ENCODE results near the gene PLCH2. TPM values are rescaled to one million over a fixed set of nuclear protein-coding genes. Genes with fewer than 3 reads are reported as not detected.
"Not testable (repeated sequence)": the region's sequence is repeated elsewhere in the genome, so short reads cannot be mapped to it uniquely, and the experiment has no call there.

Gene PLCH2
- total RNA-seq, 3 donors from 2014 or later: 0.58 to 1.3 (median 0.81) TPM

DNA sequence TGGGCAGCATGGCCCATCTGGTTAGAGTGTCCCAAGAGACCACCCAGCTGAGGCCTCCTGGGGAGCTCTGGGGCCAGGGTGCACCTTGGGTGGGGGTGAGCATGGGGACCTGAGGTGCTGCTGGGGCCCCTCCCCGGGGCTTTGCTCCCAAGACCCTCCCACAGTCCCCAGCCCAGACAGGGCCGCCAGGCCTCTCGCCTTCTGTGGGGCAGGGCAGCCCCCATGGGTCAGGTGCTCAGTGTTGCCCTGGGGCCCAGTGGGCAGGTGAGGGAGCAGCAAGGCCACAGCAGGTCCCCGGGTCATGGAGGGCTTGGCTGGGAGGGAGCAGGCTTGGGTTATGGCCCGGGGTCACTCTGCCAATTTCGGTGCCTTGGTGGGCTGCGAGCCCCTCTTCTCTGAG, 39.2 kb upstream of the PLCH2 start:
- DNase-seq: no peak

DNA sequence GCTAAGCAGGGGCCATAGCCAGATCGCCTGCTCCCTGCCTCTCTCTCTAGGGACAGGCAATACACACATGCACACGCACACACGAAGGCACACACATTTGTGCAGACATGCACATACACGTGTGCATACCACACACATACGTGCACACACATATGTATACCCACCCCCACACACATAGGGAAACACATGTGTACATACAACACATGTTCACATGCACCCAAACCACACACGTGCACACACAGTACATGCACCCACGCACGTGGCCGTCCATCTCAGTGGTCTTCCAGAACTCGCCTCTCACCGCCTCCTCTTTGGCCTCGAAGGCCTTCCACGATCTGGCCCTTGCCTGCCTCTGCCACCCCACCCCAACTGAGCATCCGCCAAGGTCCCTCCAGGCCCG, 38.5 kb upstream of the PLCH2 start:
- DNase-seq (no peak), ATAC-seq (no peak)
- no peaks in the 10 kb centered on the region for H3K36me3 Mint-ChIP-seq (ENCODE audit: insufficient read depth)
- no peaks in the 10 kb centered on the region for H3K4me1 Mint-ChIP-seq (ENCODE audit: low read depth)
- peaks cover under 1% of the 10 kb centered on the region for H3K27me3 Mint-ChIP-seq (ENCODE audit: low read depth)
- no peaks in the 10 kb centered on the region for H3K9me3 Mint-ChIP-seq
- H3K4me3 Mint-ChIP-seq: no peak overlapping the region

More for the DNA sequence above, 39.2 kb upstream of the PLCH2 start:
- Mint-ChIP-seq H3K9me3 (no peaks in the 10 kb centered on the region), H3K27me3 (ENCODE audit: low read depth) (no peaks in the 10 kb centered on the region), H3K4me1 (ENCODE audit: low read depth) (no peaks in the 10 kb centered on the region), H3K36me3 (ENCODE audit: insufficient read depth) (no peaks in the 10 kb centered on the region), H3K4me3 (no peak overlapping the region)
- no peak for ATAC-seq

DNA sequence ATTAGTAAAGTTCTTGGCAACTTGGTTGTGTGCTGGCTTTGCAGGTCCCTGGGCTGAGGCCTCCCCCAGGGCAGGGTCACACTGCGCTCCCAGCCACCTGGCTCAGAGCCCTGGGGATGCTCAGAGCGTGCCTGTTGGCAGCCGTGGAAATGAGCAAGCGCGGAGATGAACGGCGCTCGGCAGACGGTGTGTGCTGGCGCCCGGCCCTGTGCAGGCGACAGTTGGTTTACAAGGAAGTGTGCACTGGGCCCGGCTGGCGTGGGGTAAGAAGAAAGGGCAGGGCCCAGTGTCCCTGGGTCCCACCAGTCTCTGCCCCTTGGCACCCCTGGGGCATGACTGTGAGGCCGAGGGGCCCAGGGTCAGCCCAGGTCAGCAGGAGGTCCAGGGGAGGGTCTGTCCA, 38.1 kb upstream of the PLCH2 start:
- Mint-ChIP-seq H3K27me3 (ENCODE audit: low read depth) (peaks cover 3% of the 10 kb centered on the region), H3K36me3 (ENCODE audit: insufficient read depth) (no peaks in the 10 kb centered on the region), H3K4me3 (no peak overlapping the region), H3K4me1 (ENCODE audit: low read depth) (no peaks in the 10 kb centered on the region), H3K9me3 (no peaks in the 10 kb centered on the region)
- ATAC-seq (no peak), DNase-seq (no peak)

DNA sequence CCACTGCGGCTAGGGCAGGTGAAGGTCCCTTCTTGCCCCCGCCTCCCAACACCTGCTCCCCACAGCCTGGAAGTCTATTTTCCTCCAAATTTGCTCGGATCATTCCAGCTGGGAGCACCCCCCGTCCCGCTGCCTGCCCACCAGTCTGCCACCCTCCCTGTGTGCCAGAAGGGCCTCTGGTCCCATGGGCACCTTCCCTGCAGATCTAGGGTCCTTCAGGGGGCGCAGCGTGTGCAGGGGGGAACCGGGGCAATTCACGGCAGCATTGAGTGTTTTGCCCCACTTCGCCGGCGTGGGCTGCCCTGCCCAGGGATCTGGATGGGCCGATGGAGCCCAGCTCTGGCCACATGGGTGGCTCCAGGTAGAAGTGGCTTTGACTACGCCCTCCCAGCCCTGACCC, 37.4 kb upstream of the PLCH2 start:
- Mint-ChIP-seq H3K4me3 (no peak overlapping the region), H3K4me1 (ENCODE audit: low read depth) (no peaks in the 10 kb centered on the region), H3K27me3 (ENCODE audit: low read depth) (peaks cover 4% of the 10 kb centered on the region), H3K36me3 (ENCODE audit: insufficient read depth) (no peaks in the 10 kb centered on the region), H3K9me3 (no peaks in the 10 kb centered on the region)
- DNase-seq (no peak), ATAC-seq (no peak)

DNA sequence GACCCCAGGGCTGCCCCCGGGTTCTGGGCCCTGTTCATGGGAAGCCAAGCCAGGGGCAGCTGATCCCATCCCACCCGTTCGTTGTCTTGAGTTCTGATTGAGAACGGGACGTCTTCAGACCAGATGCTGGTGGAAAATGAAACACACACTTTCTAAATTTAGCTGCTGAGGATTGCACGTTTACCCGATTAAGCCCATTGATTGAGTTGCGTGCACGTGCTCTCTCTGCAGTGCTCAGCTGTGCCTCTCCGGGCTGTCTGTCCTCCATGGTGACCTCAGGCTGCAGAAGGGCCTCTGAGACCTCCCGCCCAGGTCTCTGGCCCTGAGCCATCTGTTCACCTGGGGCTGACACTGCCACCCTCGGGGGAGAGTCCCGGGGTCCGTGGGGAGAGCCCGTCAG, 36.7 kb upstream of the PLCH2 start:
- Mint-ChIP-seq H3K36me3 (ENCODE audit: insufficient read depth) (no peaks in the 10 kb centered on the region), H3K9me3 (no peaks in the 10 kb centered on the region), H3K4me1 (ENCODE audit: low read depth) (no peaks in the 10 kb centered on the region), H3K4me3 (no peak overlapping the region), H3K27me3 (ENCODE audit: low read depth) (peaks cover 6% of the 10 kb centered on the region)
- DNase-seq (no peak), ATAC-seq (no peak)

DNA sequence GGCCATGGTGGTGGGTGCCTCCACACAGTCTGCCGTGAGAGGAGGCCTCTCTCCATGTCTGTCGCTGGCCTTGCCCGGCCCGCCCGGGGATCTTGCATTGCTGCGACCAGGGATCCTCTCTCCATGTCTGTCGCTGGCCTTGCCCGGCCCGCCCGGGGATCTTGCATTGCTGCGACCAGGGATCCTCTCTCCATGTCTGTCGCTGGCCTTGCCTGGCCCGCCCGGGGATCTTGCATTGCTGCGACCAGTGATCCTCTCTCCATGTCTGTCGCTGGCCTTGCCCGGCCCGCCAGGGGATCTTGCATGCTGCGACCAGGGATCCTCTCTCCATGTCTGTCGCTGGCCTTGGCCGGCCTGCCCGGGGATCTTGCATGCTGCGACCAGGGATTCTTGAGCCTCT, 35.7 kb upstream of the PLCH2 start:
- DNase-seq: peak; percentile 15
- peaks cover 15% of the 10 kb centered on the region for H3K27me3 Mint-ChIP-seq (ENCODE audit: low read depth)
- not testable (repeated sequence) for H3K9me3 Mint-ChIP-seq; H3K4me1 Mint-ChIP-seq (ENCODE audit: low read depth); H3K36me3 Mint-ChIP-seq (ENCODE audit: insufficient read depth); H3K4me3 Mint-ChIP-seq; ATAC-seq

DNA sequence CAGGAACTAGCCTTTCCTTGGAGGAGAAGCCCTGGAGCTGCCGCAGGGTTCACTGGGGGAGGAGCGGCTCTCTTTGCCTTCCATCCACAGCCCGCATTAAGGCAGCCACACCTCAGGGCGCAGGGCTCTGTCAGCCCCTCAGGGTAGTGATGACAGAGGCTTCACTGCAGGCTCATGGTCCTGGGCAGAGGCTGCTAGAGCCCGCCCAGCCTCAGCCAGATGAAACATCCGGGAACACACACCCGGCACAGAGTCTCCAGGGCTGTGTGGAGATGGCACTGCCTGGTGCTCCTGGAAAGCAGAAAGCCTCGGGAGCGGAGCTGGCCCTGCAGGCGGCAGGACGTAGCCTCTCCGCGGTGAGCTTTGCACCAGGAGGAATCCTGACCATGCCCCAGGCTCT, 34.3 kb upstream of the PLCH2 start:
- ATAC-seq (no peak), DNase-seq (no peak)
- Mint-ChIP-seq H3K4me1 (ENCODE audit: low read depth) (no peaks in the 10 kb centered on the region), H3K4me3 (no peak overlapping the region), H3K9me3 (no peaks in the 10 kb centered on the region), H3K36me3 (ENCODE audit: insufficient read depth) (no peaks in the 10 kb centered on the region), H3K27me3 (ENCODE audit: low read depth) (peaks cover 17% of the 10 kb centered on the region)

DNA sequence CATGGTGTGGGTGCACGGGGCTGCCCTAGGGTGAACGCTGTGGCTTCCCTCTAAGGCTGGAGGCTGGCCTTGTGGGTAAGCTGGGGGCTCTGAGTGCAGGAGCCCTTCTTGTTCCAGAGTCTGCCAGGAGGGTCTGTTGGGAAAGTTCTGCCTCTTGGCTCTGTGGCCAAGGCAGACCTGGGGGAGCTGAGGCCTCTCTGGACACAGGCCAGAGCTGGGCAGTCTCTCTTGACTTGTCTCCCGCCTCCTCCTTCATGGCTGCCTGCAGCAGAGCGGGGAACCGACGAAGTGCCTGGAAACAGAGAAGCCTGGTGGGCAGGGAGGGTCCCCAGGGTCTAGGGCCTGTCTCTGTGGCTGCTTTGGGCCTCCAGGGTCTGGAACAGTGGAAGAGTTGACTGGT, 33.4 kb upstream of the PLCH2 start:
- no peak for DNase-seq
- Mint-ChIP-seq H3K9me3 (no peaks in the 10 kb centered on the region), H3K4me3 (no peak overlapping the region), H3K4me1 (ENCODE audit: low read depth) (no peaks in the 10 kb centered on the region), H3K36me3 (ENCODE audit: insufficient read depth) (no peaks in the 10 kb centered on the region), H3K27me3 (ENCODE audit: low read depth) (peaks cover 17% of the 10 kb centered on the region)
- no peak for ATAC-seq

DNA sequence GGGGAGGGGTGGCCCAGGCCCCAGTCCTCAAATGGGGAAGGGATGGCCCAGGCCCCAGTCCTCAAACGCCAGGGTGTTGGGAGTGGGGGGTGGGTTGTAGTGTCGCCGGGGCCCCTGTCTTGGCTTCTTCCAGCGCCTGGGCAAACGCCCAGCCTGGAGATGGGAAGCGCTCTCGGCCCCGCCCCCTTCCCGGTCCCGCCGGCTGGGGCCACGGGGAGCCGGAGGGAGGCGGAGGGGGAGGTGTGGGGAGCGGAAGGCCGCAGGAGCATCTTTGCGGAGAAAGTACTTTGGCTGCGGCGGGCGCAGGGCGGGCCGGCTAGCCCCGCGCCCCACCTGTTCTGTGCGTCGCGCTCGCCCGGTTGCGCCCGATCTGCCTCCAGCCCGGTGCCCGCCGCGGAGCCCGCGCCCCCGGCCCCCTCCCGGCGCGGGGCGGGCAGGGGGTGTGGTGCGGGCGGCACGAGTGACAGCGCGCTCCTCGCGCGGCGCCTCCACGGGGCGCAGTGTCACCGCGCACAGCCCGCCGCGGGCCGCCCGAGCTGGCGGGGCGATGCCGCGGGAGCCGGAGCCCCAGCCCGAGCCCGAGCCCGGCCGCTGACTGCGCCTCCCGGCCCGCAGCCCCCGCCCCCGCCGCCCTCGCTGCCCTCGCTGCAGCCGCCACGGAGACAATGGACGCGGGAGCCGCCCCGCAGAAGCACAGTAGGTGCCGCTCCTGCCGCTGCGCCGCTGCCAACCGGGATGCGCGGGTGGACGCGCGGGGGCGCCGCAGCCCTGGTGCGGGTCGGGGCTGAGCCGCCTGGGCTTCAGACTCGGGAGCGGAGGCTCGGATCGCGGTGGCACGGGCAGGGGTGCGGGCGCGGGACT, 32.6 kb upstream of the PLCH2 start:
- H3K4me1 Mint-ChIP-seq (ENCODE audit: low read depth): no peaks in the 10 kb centered on the region
- H3K36me3 Mint-ChIP-seq (ENCODE audit: insufficient read depth): no peaks in the 10 kb centered on the region
- no peak for DNase-seq
- H3K27me3 Mint-ChIP-seq (ENCODE audit: low read depth): peaks cover 17% of the 10 kb centered on the region
- ATAC-seq: peak; percentile 37 to 43
- H3K9me3 Mint-ChIP-seq: no peaks in the 10 kb centered on the region
- H3K4me3 Mint-ChIP-seq: no peak overlapping the region

DNA sequence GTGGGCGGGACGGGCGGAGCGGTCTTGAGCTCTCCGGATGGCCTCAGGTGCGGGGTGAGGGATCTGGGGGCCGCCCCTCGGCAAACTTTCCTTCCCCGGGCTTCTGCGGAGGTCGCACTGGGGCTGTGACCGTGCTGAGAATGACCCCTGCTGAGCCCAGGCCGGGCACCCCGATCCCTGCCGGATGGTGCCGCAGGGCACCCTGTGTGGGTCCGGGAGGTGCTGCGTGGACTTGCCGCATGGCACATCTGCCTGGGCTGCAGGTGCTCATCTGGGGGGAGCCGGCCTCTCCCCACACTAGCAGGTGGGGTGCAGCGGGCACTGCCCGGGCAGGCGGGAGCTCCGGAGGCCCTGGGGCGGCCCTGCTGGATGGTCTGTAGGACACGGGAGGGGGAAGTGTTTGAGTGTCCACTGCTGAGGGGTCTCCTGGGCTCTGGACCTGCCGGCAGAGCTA, 31.9 kb upstream of the PLCH2 start:
- DNase-seq (no peak), ATAC-seq (no peak)
- Mint-ChIP-seq H3K4me3 (no peak overlapping the region), H3K36me3 (ENCODE audit: insufficient read depth) (no peaks in the 10 kb centered on the region), H3K4me1 (ENCODE audit: low read depth) (no peaks in the 10 kb centered on the region), H3K9me3 (no peaks in the 10 kb centered on the region), H3K27me3 (ENCODE audit: low read depth) (peaks cover 17% of the 10 kb centered on the region)

DNA sequence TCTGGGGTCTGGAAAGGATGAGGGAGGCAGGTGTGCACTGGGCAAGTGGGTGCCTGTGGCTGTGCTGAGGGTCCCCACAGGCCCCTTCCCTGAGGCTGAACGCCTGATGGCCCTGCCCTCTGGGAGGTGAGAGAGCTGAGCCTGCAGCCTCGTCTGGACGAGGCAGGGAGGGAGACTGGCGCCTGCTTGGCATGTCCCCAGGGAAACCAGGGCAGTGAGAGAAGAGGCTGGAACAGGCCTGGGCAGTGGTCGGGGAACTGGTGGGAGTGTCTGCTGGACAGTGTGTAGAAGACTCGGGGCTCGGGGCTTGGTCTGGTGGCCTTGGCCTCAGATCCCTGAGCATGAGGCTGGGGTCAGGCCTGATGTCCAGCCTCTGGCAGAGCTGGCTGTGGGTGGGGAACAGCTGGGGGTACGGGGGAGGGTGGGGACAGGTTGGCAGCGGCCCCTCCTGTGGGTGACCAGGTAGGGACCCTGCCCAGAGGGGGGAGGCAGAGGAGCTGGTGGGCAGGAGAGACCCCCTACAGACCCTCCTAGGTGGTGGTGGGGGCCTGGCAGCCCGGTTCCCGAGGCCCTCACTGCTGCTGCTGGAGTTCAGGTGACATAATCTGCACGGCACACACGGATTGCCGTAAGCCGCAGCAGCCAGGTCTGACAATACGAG, 30.8 kb upstream of the PLCH2 start:
- Mint-ChIP-seq H3K27me3 (ENCODE audit: low read depth) (peaks cover 17% of the 10 kb centered on the region), H3K4me1 (ENCODE audit: low read depth) (no peaks in the 10 kb centered on the region), H3K36me3 (ENCODE audit: insufficient read depth) (no peaks in the 10 kb centered on the region), H3K4me3 (no peak overlapping the region), H3K9me3 (no peaks in the 10 kb centered on the region)
- DNase-seq (no peak), ATAC-seq (no peak)

DNA sequence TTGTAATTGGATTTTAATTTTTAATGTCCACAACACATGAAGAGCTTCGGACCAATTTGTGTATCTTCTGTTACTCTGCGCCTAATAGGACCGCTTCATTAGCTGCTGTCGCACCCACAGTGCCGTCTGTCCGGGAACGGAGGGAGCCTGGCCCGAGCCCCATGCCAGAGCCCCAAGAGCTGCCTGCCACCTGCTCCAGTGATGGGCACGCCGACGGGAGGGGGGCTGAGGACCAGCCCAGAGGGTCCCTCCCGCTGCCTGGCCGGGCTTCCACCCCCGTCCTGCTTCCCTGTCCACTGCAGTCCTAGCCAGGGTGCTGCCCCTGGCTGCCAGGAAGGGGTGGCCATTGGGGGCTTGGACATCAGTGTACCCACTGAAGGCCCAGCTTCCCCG, 30.3 kb upstream of the PLCH2 start:
- no peak for DNase-seq
- no peaks in the 10 kb centered on the region for H3K4me1 Mint-ChIP-seq (ENCODE audit: low read depth)
- no peak for ATAC-seq

DNA sequence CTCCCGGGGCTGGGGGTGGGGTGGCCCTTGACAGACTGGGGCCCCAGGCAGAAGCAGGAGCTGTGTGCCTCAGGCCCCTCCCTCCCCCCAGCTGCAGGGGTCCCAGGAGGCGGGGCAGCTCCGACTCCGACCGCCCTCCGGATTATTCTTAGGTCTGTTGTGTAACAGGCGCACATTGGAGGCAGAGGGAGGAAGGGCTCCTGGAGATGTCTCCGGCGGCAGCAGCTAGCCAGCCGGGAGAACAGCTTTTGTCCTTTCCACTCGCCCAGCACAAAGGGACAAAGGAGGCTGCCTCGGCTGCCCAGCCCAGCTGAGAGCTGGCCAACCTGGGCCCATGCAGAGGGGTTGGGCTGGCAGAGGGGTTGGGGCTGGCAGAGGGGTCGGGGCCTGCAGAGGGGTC, 29.7 kb upstream of the PLCH2 start:
- H3K27me3 Mint-ChIP-seq (ENCODE audit: low read depth): peaks cover 17% of the 10 kb centered on the region
- no peaks in the 10 kb centered on the region for H3K36me3 Mint-ChIP-seq (ENCODE audit: insufficient read depth)
- no peaks in the 10 kb centered on the region for H3K9me3 Mint-ChIP-seq
- H3K4me1 Mint-ChIP-seq (ENCODE audit: low read depth): no peaks in the 10 kb centered on the region
- no peak overlapping the region for H3K4me3 Mint-ChIP-seq
- ATAC-seq (no peak), DNase-seq (no peak)

More for the DNA sequence above, 30.3 kb upstream of the PLCH2 start:
- Mint-ChIP-seq H3K27me3 (ENCODE audit: low read depth) (peaks cover 17% of the 10 kb centered on the region), H3K36me3 (ENCODE audit: insufficient read depth) (no peaks in the 10 kb centered on the region), H3K4me3 (no peak overlapping the region), H3K9me3 (no peaks in the 10 kb centered on the region)

DNA sequence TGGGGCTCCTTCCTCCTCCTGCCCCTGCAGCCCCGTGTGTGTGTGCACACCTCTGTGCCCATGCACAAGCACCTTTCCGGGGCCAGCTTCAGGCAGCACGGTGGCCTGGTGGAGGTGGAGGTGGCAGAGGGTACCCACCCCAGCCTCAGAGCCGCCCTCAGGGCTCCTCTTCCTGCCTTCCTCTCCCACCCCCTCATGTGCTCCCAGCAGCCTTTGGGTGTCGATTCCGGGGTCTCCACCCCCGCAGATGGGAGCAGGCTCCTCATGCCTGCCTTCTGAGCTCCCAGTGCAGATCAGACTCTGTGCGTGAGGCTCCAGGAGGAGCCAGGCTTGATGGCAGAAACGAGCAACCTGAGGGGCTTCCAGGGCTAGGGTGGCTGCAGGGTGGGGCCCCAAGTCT, 29.2 kb upstream of the PLCH2 start:
- Mint-ChIP-seq H3K27me3 (ENCODE audit: low read depth) (peaks cover 17% of the 10 kb centered on the region), H3K9me3 (no peaks in the 10 kb centered on the region), H3K4me1 (ENCODE audit: low read depth) (no peaks in the 10 kb centered on the region), H3K4me3 (no peak overlapping the region), H3K36me3 (ENCODE audit: insufficient read depth) (no peaks in the 10 kb centered on the region)
- DNase-seq (no peak), ATAC-seq (no peak)
